K562 (cell line): Measurements from ENCODE around the gene PPM1L. TPM values are rescaled to one million over a fixed set of nuclear protein-coding genes. Genes with fewer than 3 reads are reported as not detected.

ENCODE experiments used
- ARID4B ChIP-seq: sonication (generic); formaldehyde crosslinking; IDR thresholded peaks from 2 replicates; pipeline ENCODE4 v1.8.0; 2022; ENCODE audit warnings: mild to moderate bottlenecking, missing genetic modification reagents
- FOXK1 ChIP-seq: sonication (generic); formaldehyde crosslinking; IDR thresholded peaks from 2 replicates; pipeline ENCODE4 v1.8.0; 2022; ENCODE audit warnings: missing genetic modification reagents, mild to moderate bottlenecking, borderline replicate concordance
- MECOM ChIP-seq: fragments of 250-450 bp; sonication (Bioruptor Pico); IDR thresholded peaks from 2 replicates; pipeline ENCODE4 v1.8.0; 2022; ENCODE audit warnings: inconsistent platforms
- MYBL2 ChIP-seq, 2 experiments: fragments of 450-650 bp in 1 of 2; sonication (generic) in 1 of 2; formaldehyde crosslinking in 1 of 2; IDR thresholded peaks; 2 replicates each; pipeline versions ENCODE4 v1.6.1 to v1.8.1; 2017 to 2022; ENCODE audit warnings: borderline replicate concordance in 1 of 2, inconsistent platforms in 1 of 2, low read depth in 1 of 2, mild to moderate bottlenecking in 1 of 2, missing genetic modification reagents in 1 of 2, moderate library complexity in 1 of 2
- PHF8 ChIP-seq: fragments of 200-600 bp; sonication (generic); IDR thresholded peaks from 2 replicates; pipeline ENCODE4 v1.6.1; 2012; ENCODE audit warnings: mixed run types, mild to moderate bottlenecking, inconsistent platforms, low read length, moderate library complexity, borderline replicate concordance
- PML ChIP-seq: IDR thresholded peaks from 2 replicates; pipeline ENCODE4 v1.6.1; 2012; ENCODE audit warnings: low read length, inconsistent platforms
- ZFP36 ChIP-seq: fragments of 150-350 bp; IDR thresholded peaks from 2 replicates; pipeline ENCODE4 v1.6.1; 2018; ENCODE audit warnings: low read length, low read depth; ENCODE audit not compliant: partially characterized antibody
- ZNF79 ChIP-seq: fragments of 250-450 bp; sonication (Bioruptor Pico); IDR thresholded peaks from 2 replicates; pipeline ENCODE4 v1.4.0; 2020; ENCODE audit warnings: low read depth, mild to moderate bottlenecking, moderate library complexity
- ZSCAN32 ChIP-seq: fragments of 450-650 bp; formaldehyde crosslinking; IDR thresholded peaks from 2 replicates; pipeline ENCODE4 v1.4.0; 2020; ENCODE audit warnings: mild to moderate bottlenecking, moderate library complexity
- polyA plus RNA-seq, 8 experiments: library from polyadenylated mRNA; depleted of rRNA in 4 of 8; stranded (reverse) in 5 of 8; unstranded in 3 of 8; fragments of >200 nt; fragmentation: Nextera tagmentation in 2 of 8; fragmentation: Illumina TruSeq in 1 of 8; extraction: Ambion mirVana in 2 of 8; extraction: Trizol in 1 of 8; gene quantifications; 2 replicates each; pipeline versions ENCODE4 v1.2.1 to v1.2.3, GENCODE V29; 2011 to 2014; ENCODE audit warnings: inconsistent platforms in 1 of 8, missing spikeins in 1 of 8
- total RNA-seq, 7 experiments: library from RNA; depleted of rRNA in 6 of 7; stranded (reverse); fragments of >200 nt in 6 of 7; fragmentation: Illumina TruSeq in 2 of 7; extraction: Trizol in 2 of 7; gene quantifications; 2 replicates each; pipeline versions ENCODE4 v1.2.1 to v1.2.3, GENCODE V29; 2011 to 2021; ENCODE audit warnings: low replicate concordance in 1 of 7

PPM1L gene
- total and polyA plus RNA-seq, 9 of the 15 experiments (the other 6 are each of a cell fraction or from before 2014, with no cell fraction given) = 0.01 to 0.41 (median 0.14) TPM

GRCh38 chr3:160968761-160969160 lies 212.7 kb downstream of the PPM1L start (continued):
- no peak for TF ChIP-seq ARID4B
- TF ChIP-seq MECOM (CRISPR knock-in tag) = no peak
- TF ChIP-seq FOXK1 (CRISPR knock-in tag) = no peak
- no peak for TF ChIP-seq PML
- TF ChIP-seq ZNF79 = no peak
- TF ChIP-seq PHF8 = no peak
- no peak for TF ChIP-seq MYBL2 (IDR thresholded peaks at IDR 0.05; ENCODE audit: low read depth)
- TF ChIP-seq MYBL2 (CRISPR knock-in tag; IDR thresholded peaks at IDR 0.05; ENCODE audit: borderline replicate concordance) = no peak
- no peak for TF ChIP-seq ZFP36
- TF ChIP-seq ZSCAN32 (CRISPR knock-in tag) = no peak
